IMR-90 (cell line): ENCODE results near the gene VMO1. TPM values are rescaled to one million over a fixed set of nuclear protein-coding genes. Genes with fewer than 3 reads are reported as not detected.

Experiments used
- ATAC-seq: fragments of 200-7000 bp; cut with Tn5 transposase; 2 replicates; pipeline ENCODE4 v1.9.1; 2020; ENCODE audit warnings: low read depth, mild to moderate bottlenecking, moderate library complexity
- BruUV-seq: library from RNA; stranded (reverse); fragments of 400-500 nt; replicated peaks from 2 replicates; lab custom pipeline; 2021; lab: Mats Ljungman, UMichigan
- CTCF ChIA-PET: fragments of 300-600 bp; formaldehyde crosslinking; extraction: SDS; loops from one replicate; lab custom pipeline; 2021; ENCODE audit warnings: antibody characterized with exemption; lab: Yijun Ruan, JAX
- POLR2A ChIA-PET: fragments of 300-600 bp; sonication (Branson Sonifier 250); formaldehyde crosslinking; loops from one replicate; lab custom pipeline; 2022; ENCODE audit warnings: antibody characterized with exemption; ENCODE audit not compliant: unreplicated experiment; lab: Charles Lee
- DNase-seq: peaks from one replicate; pipeline ENCODE4 v3.0.0; 2013
- H2AFZ ChIP-seq: replicated peaks from 2 replicates; pipeline ENCODE3; 2013; ENCODE audit warnings: low read length, mild to moderate bottlenecking; ENCODE audit not compliant: poor library complexity
- H2AK5ac ChIP-seq: 2 replicates; pipeline ENCODE4 v1.6.1; 2013; ENCODE audit warnings: low read depth, low read length, inconsistent platforms
- H2AK9ac ChIP-seq: replicated peaks from 2 replicates; pipeline ENCODE3; 2013; ENCODE audit warnings: mild to moderate bottlenecking, low read depth, low read length, moderate library complexity; ENCODE audit not compliant: poor library complexity
- H2BK120ac ChIP-seq: 2 replicates; pipeline ENCODE4 v1.6.1; 2013; ENCODE audit warnings: low read depth, low read length, inconsistent platforms
- H2BK15ac ChIP-seq: 3 replicates; pipeline ENCODE4 v1.6.1; 2013; ENCODE audit warnings: low read depth, low read length, inconsistent platforms
- H2BK20ac ChIP-seq: 2 replicates; pipeline ENCODE4 v1.6.1; 2013; ENCODE audit warnings: low read depth, mild to moderate bottlenecking, inconsistent platforms, low read length, moderate library complexity
- H2BK5ac ChIP-seq: 2 replicates; pipeline ENCODE4 v1.6.1; 2013; ENCODE audit warnings: mild to moderate bottlenecking, low read depth, low read length, inconsistent platforms; ENCODE audit not compliant: poor library complexity, severe bottlenecking
- H3K14ac ChIP-seq: replicated peaks from 2 replicates; pipeline ENCODE4 v1.6.1; 2013; ENCODE audit warnings: low read depth, low read length, inconsistent platforms
- H3K18ac ChIP-seq: 2 replicates; pipeline ENCODE4 v1.6.1; 2013; ENCODE audit warnings: low read depth, low read length, control low read depth
- H3K23ac ChIP-seq: 2 replicates; pipeline ENCODE4 v1.6.1; 2013; ENCODE audit warnings: low read depth, low read length, inconsistent platforms
- H3K27ac ChIP-seq: 2 replicates; pipeline ENCODE4 v1.5.1; 2013; ENCODE audit warnings: mild to moderate bottlenecking, control low read depth, low read length; ENCODE audit not compliant: insufficient read depth
- H3K27me3 ChIP-seq: 2 replicates; pipeline ENCODE4 v1.6.1; 2013; ENCODE audit warnings: low read length; ENCODE audit not compliant: control insufficient read depth, insufficient read depth
- H3K36me3 ChIP-seq: 2 replicates; pipeline ENCODE4 v1.6.1; 2013; ENCODE audit warnings: low read length, mixed read lengths; ENCODE audit not compliant: control insufficient read depth, insufficient read depth
- H3K4ac ChIP-seq: 2 replicates; pipeline ENCODE4 v1.6.1; 2013; ENCODE audit warnings: low read depth, low read length, inconsistent platforms
- H3K4me1 ChIP-seq: 2 replicates; pipeline ENCODE4 v1.6.1; 2013; ENCODE audit warnings: low read length, mixed read lengths; ENCODE audit not compliant: control insufficient read depth, insufficient read depth
- H3K4me2 ChIP-seq: 2 replicates; pipeline ENCODE4 v1.6.1; 2013; ENCODE audit warnings: low read depth, mild to moderate bottlenecking, control low read depth, low read length, moderate library complexity
- H3K4me3 ChIP-seq: 2 replicates; pipeline ENCODE4 v1.5.1; 2013; ENCODE audit warnings: low read depth, mild to moderate bottlenecking, control low read depth, low read length, moderate library complexity; ENCODE audit not compliant: insufficient read depth
- H3K56ac ChIP-seq: 2 replicates; pipeline ENCODE4 v1.6.1; 2013; ENCODE audit warnings: low read length, inconsistent platforms; ENCODE audit not compliant: insufficient read depth; ENCODE audit errors: extremely low read depth
- H3K79me1 ChIP-seq, 2 experiments: 2 replicates each; pipeline ENCODE4 v1.6.1; 2013; ENCODE audit warnings: low read length in 2 of 2, inconsistent platforms in 1 of 2, low read depth in 1 of 2
- H3K9ac ChIP-seq: 2 replicates; pipeline ENCODE4 v1.6.1; 2013; ENCODE audit warnings: low read depth, low read length, control low read depth
- H3K9me1 ChIP-seq: 2 replicates; pipeline ENCODE4 v1.6.1; 2013; ENCODE audit warnings: low read length, inconsistent platforms; ENCODE audit not compliant: insufficient read depth
- H3K9me3 ChIP-seq: 2 replicates; pipeline ENCODE4 v1.6.1; 2013; ENCODE audit warnings: low read length; ENCODE audit not compliant: control insufficient read depth, insufficient read depth
- H4K20me1 ChIP-seq: 2 replicates; pipeline ENCODE4 v1.6.1; 2013; ENCODE audit warnings: low read length, inconsistent platforms; ENCODE audit not compliant: insufficient read depth
- H4K5ac ChIP-seq: 2 replicates; pipeline ENCODE4 v1.6.1; 2013; ENCODE audit warnings: mild to moderate bottlenecking, low read depth, low read length, control low read depth
- H4K8ac ChIP-seq, 2 experiments: 2 replicates each; pipeline ENCODE4 v1.6.1; 2013; ENCODE audit warnings: low read depth in 2 of 2, low read length in 2 of 2, control low read depth in 1 of 2, inconsistent platforms in 1 of 2
- H4K91ac ChIP-seq: 2 replicates; pipeline ENCODE4 v1.6.1; 2013; ENCODE audit warnings: low read depth, low read length, inconsistent platforms; ENCODE audit not compliant: insufficient read depth
- BHLHE40 ChIP-seq: fragments of 150-350 bp; IDR thresholded peaks from 2 replicates; pipeline ENCODE4 v1.6.1; 2016; ENCODE audit warnings: mild to moderate bottlenecking, low read depth, low read length
- CEBPB ChIP-seq: IDR thresholded peaks from 2 replicates; pipeline ENCODE4 v1.6.1; 2012; ENCODE audit warnings: low read depth, low read length, improper control_type of control experiment
- CHD1 ChIP-seq: IDR thresholded peaks from 2 replicates; pipeline ENCODE4 v1.6.1; 2012; ENCODE audit warnings: low read depth, low read length, improper control_type of control experiment
- CTCF ChIP-seq: conservative IDR thresholded peaks from 2 replicates; pipeline ENCODE4 v1.5.1; 2012; ENCODE audit warnings: mild to moderate bottlenecking, low read depth, low read length, improper control_type of control experiment
- FOS ChIP-seq: fragments of 150-350 bp; IDR thresholded peaks from 2 replicates; pipeline ENCODE4 v1.6.1; 2016; ENCODE audit warnings: low read depth, low read length
- MAFK ChIP-seq: IDR thresholded peaks from 2 replicates; pipeline ENCODE4 v1.6.1; 2012; ENCODE audit warnings: low read depth, low read length, improper control_type of control experiment
- MAZ ChIP-seq: IDR thresholded peaks from 2 replicates; pipeline ENCODE4 v1.6.1; 2012; ENCODE audit warnings: low read depth, mild to moderate bottlenecking, low read length, improper control_type of control experiment, moderate library complexity, borderline replicate concordance
- MXI1 ChIP-seq: IDR thresholded peaks from 2 replicates; pipeline ENCODE4 v1.6.1; 2012; ENCODE audit warnings: low read depth, mild to moderate bottlenecking, low read length, moderate library complexity, borderline replicate concordance
- NFE2L2 ChIP-seq: fragments of 150-350 bp; IDR thresholded peaks from 2 replicates; pipeline ENCODE4 v1.6.1; 2016; ENCODE audit warnings: low read depth, mild to moderate bottlenecking, low read length
- POLR2A ChIP-seq: IDR thresholded peaks from 2 replicates; pipeline ENCODE4 v1.6.1; 2012; ENCODE audit warnings: mild to moderate bottlenecking, low read depth, low read length
- RAD21 ChIP-seq: IDR thresholded peaks from 2 replicates; pipeline ENCODE4 v1.6.1; 2012; ENCODE audit warnings: low read length, improper control_type of control experiment
- RCOR1 ChIP-seq: IDR thresholded peaks from 2 replicates; pipeline ENCODE4 v1.6.1; 2012; ENCODE audit warnings: mild to moderate bottlenecking, low read length, improper control_type of control experiment; ENCODE audit not compliant: insufficient replicate concordance
- RFX5 ChIP-seq: IDR thresholded peaks from 2 replicates; pipeline ENCODE4 v1.8.0; 2012; ENCODE audit warnings: low read depth, mild to moderate bottlenecking, low read length, moderate library complexity
- SMC3 ChIP-seq: fragments of 150-350 bp; IDR thresholded peaks from 2 replicates; pipeline ENCODE4 v1.6.1; 2016; ENCODE audit warnings: low read depth, mild to moderate bottlenecking, antibody characterized with exemption, low read length, moderate library complexity
- WGBS, 2 experiments: methylation state at CpG; one replicate each; pipeline versions ENCODE4 v1.1.5 to v1.1.7; 2013; ENCODE audit warnings: missing lambda C conversion rate in 2 of 2; ENCODE audit not compliant: insufficient read length in 1 of 2; ENCODE audit errors: extremely low coverage in 2 of 2; 5-methylcytosine and 5-hydroxymethylcytosine counted together
- dilution Hi-C: fragments of 300-500 bp; cut with HindIII; formaldehyde crosslinking; loops from one replicate; pipeline ENCODE4 v1.14.3; 2018; ENCODE audit warnings: low sequenced_read_pairs; ENCODE audit not compliant: unreplicated experiment
- in situ Hi-C: fragments of 300-500 bp; cut with MboI; formaldehyde crosslinking; loops from 3 replicates; pipeline ENCODE4 v1.14.3; 2019; ENCODE audit warnings: low sequenced_read_pairs, inconsistent platforms, mixed read lengths
- intact Hi-C: fragments of 100-400 bp; cut with micrococcal nuclease; formaldehyde crosslinking; loops from 2 replicates; pipeline ENCODE4 v1.10.0; 2022
- polyA plus RNA-seq, 3 experiments: library from polyadenylated mRNA; depleted of rRNA; stranded (reverse); fragments of >200 nt; gene quantifications; 2 replicates each; pipeline ENCODE4 v1.2.3, GENCODE V29; 2012; ENCODE audit warnings: low replicate concordance in 1 of 3
- total RNA-seq: library from RNA; depleted of rRNA; stranded (reverse); fragments of >200 nt; gene quantifications from 2 replicates; pipeline ENCODE4 v1.2.3, GENCODE V29; 2012
- TF ChIP-seq, protein P1 (sequence below): fragments of 150-350 bp; IDR thresholded peaks from 2 replicates; pipeline ENCODE4 v1.6.1; 2016; ENCODE audit warnings: low read depth, mild to moderate bottlenecking, low read length, moderate library complexity, borderline replicate concordance
- TF ChIP-seq, protein P2 (sequence below): fragments of 150-350 bp; IDR thresholded peaks from 2 replicates; pipeline ENCODE4 v1.6.1; 2017; ENCODE audit warnings: mild to moderate bottlenecking, antibody characterized with exemption, low read length, low read depth

The VMO1 gene
- total and polyA plus RNA-seq, 2 of the 4 experiments (the other 2 are of a cell fraction), result 0.14 TPM; not detected in 1

DNA sequence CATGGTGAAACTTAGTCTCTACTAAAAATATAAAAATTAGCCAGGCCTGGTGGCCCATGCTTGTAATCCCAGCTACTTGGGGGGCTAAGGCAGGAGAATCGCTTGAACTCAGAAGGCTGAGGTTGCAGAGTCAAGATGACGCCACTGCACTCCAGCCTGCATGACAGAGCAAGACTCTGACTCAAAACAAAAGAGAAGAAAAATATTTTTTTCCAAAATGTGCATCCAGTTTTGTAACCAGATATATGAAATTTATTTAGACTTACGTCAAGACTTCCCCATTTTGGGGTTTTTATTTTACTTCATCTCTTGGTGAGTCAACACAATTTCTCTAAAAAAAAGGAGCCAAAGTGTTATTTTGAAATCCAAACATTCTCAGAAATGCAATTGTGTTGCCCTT is 20.0 kb downstream of the VMO1 start:
- in situ Hi-C loops (no loop called here), dilution Hi-C loops (no loop called here), intact Hi-C loops (no loop called here)
- Histone ChIP-seq H3K9me1 (no peaks in the 10 kb centered on the region), H2BK20ac (no peak overlapping the region), H4K91ac (no peak overlapping the region), H3K9me3 (no peaks in the 10 kb centered on the region), H3K23ac (no peak overlapping the region), H3K4me1 (no peaks in the 10 kb centered on the region), H3K9ac (no peak overlapping the region), H3K18ac (no peak overlapping the region), H3K4me2 (no peak overlapping the region), H2BK15ac (no peak overlapping the region), H3K27ac (no peak overlapping the region), H4K8ac (no peak overlapping the region), H3K14ac (no peak overlapping the region), H4K5ac (no peak overlapping the region), H2AK9ac (no peak overlapping the region), H3K27me3 (peaks cover 12% of the 10 kb centered on the region), H2AFZ (no peak overlapping the region), H2BK5ac (no peak overlapping the region), H3K36me3 (no peaks in the 10 kb centered on the region), H2AK5ac (no peak overlapping the region), H2BK120ac (no peak overlapping the region), H3K79me1 (no peaks in the 10 kb centered on the region), H4K20me1 (no peaks in the 10 kb centered on the region), H3K4ac (no peak overlapping the region), H3K4me3 (no peak overlapping the region), H3K56ac (no peak overlapping the region)
- CTCF ChIA-PET, result no interaction called here
- DNase-seq (no peak), ATAC-seq (no peak; the same call in 1 of the 2 replicates)
- no TSS peak for BruUV-seq
- TF ChIP-seq POLR2A (no peak), MXI1 (no peak), NFE2L2 (no peak), SMC3 (no peak), FOS (no peak), RAD21 (no peak), MAFK (no peak), CTCF (no peak), CHD1 (no peak), MAZ (no peak), RCOR1 (no peak), CEBPB (no peak), RFX5 (no peak), BHLHE40 (no peak)
- TF ChIP-seq, protein P1, sequence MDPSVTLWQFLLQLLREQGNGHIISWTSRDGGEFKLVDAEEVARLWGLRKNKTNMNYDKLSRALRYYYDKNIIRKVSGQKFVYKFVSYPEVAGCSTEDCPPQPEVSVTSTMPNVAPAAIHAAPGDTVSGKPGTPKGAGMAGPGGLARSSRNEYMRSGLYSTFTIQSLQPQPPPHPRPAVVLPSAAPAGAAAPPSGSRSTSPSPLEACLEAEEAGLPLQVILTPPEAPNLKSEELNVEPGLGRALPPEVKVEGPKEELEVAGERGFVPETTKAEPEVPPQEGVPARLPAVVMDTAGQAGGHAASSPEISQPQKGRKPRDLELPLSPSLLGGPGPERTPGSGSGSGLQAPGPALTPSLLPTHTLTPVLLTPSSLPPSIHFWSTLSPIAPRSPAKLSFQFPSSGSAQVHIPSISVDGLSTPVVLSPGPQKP, result no peak
- TF ChIP-seq, protein P2, sequence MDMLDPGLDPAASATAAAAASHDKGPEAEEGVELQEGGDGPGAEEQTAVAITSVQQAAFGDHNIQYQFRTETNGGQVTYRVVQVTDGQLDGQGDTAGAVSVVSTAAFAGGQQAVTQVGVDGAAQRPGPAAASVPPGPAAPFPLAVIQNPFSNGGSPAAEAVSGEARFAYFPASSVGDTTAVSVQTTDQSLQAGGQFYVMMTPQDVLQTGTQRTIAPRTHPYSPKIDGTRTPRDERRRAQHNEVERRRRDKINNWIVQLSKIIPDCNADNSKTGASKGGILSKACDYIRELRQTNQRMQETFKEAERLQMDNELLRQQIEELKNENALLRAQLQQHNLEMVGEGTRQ, result no peak
- WGBS, 2 experiments, result no CpG with 5 or more reads among the region's 3 CpGs
- POLR2A ChIA-PET, result no interaction called here
